GM18511 (cell line): ENCODE measurements around the gene FABP7.
A peak's percentile ranks its signal among the peaks of the same experiment; 100 is the strongest.

Source experiments
- ATAC-seq: cut with Tn5 transposase; IDR thresholded peaks from one replicate; pipeline ENCODE4 v1.9.1; 2021; ENCODE audit warnings: mild to moderate bottlenecking, moderate library complexity; ENCODE audit not compliant: unreplicated experiment

FABP7 gene

DNA sequence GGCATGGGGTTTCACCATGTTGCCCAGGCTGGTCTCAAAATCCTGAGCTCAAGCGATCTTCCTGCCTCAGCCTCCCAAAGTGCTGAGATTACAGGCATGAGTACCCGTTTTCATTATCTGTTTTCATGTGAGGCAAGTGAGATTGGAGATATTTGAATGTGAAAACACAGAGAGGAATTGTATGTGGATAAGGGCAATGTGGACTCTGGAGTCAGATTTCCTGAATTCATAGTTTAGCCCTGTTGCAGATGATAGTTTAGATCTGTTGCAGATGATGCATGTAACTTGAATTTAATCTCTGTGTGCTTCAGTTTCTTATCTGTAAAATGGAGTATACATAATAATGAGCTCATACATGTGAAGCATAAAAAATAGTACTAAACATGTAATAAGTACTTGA is 13.2 kb downstream of the FABP7 start:
- no peak for ATAC-seq

DNA sequence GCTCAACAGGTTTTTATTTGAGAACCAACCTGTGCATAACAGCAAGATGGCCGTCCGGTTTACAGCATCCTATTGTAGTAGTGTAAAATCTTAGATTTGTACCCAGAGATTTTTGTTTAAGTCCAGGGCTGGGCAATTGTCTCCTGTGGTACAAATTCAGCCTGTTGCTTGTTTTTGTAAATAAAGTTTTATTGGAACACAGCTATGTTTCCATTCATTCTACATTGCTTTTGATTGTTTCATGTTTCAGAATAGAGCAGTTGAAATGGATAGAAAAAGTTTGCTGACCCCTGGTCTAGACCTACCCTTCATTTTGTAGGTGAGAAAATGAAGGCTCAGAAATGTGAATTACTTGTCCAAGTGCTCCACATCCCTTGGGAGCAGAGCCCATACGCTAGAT is 18.0 kb downstream of the FABP7 start:
- no peak for ATAC-seq

DNA sequence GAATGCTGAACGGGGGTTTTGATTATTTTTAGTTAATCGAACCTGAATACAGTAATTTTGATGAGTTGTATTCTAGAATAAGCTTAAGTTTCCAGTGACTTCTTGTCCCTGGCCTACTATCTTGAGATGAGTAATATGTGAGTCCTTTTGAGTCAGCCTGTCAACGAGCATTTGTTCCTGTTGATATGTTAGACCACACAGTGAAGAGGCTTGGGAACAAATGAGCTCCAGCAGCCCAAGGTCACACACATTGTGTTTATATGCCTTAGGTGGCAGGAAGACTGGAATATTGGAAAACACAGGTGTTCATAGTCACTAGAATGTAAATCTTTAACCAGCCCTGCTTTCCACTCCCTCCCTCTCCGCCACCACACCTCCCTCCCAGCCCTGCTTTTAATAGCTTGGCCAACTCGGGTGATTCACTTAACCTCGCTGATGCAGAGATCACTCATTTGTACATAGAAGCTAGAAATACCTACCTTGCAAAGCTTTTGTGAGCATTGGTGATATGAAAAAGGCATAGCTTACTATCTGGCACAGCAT is 18.7 kb downstream of the FABP7 start:
- ATAC-seq = peak; percentile 83

DNA sequence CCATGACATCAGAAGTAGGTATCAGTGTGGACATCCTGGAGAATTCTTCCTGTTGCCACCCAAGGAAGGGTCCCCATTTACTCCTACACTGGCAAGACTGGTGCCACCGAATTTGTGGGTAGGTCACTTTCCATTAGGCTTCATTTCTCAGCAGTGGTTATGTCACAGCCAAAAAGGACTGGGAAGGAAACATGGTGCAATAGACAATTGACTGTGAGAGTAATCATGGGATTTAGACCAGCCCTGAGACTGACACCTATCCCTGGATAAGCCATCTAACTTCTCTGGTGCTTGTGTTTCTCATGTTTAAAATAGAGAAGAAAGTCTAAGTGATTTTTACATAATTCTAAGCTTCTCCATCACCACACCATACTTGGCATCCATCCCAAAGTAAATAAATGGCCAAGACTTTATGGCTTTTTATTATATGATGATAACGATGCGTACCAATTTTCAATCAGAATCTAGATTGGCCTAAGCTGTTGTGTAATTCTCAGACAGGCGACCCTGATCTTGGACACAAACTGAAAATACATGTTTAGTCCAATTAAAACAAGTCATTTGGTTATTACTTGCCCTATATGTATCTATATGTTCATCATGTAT is 19.7 kb downstream of the FABP7 start:
- no peak for ATAC-seq

DNA sequence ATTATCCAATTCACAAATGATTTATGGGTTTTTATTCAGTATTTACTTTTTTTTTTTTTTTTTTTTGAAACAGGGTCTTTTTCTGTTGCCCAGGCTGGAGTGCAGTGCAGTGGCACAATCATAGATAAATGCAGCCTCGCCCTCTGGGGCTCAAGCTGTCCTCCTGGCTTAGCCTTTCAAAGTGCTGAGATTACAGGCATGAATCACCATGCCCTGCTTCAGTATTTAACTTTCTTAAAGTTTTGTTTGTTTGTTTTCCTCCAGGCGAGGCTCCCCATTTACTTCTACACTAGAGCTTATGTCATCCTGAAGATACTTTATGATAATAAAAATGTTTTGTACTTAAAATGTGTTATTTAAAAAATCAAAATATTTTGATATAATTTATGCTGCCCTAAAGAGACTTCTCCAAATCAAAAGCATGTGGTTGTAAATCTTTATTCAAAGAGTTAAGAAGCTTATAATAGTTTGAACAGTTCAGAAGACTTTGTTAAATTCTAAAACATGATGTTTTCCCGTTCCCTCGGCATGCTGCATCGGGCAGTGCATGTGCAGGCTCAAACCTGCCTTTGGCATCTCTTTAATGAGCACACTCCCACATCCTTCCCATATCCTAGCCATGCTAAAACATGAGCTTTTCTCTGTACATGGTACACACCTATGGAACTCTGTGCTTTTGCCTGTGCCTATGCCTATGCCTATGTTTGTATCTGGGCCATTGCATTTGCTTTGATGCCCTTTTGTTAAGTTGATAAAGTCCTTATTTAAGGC is 20.6 kb downstream of the FABP7 start:
- no peak for ATAC-seq

DNA sequence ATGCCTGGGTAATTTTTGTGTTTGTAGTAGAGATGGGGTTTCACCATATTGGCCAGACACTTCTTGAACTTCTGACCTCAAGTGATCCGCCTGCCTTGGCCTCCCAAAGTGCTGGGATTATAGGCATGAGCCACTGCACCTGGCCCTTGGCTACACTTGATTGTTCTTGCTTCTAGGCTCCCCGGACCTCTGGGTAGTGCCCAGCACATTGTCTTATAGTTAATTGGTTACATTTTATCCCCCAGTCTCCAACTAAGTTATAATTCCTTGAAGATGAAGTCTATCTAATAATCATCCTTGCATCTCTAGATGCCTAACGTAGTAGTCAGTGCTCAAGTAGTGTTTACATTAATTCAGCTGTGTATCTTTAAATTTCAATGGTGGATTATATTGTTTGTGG is 21.4 kb downstream of the FABP7 start:
- no peak for ATAC-seq

DNA sequence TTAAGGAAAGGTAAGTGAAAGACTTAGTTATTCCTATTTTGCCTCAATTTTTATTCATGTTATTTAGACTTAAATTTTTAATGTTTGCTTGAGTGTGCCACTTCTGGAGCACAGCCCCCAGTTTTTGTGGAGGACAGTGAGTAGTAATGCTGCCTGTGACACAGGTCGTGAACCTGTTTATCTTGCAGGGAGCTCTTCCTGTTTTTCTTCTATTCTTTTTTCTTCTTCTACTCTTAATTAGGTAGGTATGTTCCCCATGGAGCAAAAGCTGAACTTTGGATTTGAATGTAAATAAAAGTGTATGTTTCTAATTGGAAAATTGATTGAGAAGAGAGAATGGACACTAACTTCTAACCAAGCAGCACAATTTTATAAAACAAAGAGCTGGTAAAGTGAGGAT is 21.9 kb downstream of the FABP7 start:
- no peak for ATAC-seq

DNA sequence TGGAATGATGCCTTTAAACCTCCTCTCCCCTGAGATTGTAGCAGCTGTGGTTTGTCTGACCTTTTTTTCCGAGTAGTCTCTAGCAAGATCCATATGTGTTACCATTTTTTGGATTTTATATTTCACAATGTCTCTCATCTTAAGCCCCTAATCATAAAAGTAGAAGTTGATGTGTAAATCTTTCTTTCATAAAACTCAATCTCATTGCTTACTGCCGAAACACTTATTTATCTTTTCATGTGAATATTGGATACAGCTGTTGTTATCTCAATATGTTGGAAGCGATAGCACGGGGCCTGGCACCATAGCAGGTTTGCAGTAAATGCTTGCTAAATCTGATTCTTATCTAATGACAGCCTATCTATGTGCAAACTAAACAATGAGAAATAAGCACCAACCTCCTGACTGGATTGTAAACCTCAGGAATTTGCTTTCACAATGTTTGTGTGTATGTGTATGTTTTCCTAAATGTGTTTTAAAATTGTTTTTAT is 23.7 kb downstream of the FABP7 start:
- no peak for ATAC-seq

DNA sequence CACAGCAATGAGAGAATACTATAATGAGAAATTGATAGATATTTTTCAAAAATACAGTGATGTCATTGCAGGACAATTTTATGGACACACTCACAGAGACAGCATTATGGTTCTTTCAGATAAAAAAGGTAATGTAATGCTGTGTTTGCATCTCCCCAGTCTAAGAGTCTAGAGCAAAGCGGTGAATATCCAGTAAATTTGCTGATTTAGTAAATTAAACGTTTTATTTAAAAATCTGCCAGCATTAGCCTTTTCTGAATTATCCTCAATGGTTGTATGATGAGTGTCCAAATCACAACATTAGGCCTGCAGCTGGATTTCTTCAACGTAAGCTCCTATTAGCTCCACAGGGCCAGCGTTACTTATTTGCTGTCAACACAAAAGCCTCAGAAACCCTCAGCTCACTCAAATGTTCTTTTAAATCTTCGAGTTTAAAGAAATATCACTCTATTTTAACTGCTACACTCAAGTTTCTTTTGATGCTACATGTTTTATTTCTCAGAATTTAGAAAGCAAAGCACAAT is 25.5 kb downstream of the FABP7 start:
- ATAC-seq = no peak

DNA sequence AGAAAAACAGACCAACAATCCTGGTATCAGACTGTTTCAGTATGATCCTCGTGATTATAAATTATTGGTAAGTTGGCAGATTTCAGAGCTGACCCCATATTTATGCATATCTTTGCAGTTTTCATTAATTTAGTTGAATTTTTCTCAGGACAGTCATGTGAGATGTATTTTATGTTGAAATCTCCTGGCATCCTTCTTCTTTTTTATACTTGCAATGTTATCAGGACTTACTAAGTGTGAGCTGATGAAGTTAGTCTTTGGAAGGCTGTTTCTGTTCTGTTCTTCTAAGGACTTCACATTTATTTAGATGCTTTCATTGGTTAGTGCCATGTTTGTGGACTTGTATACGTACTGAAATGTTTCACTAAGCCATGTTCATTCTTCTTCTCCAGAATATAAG is 26.8 kb downstream of the FABP7 start:
- no peak for ATAC-seq

DNA sequence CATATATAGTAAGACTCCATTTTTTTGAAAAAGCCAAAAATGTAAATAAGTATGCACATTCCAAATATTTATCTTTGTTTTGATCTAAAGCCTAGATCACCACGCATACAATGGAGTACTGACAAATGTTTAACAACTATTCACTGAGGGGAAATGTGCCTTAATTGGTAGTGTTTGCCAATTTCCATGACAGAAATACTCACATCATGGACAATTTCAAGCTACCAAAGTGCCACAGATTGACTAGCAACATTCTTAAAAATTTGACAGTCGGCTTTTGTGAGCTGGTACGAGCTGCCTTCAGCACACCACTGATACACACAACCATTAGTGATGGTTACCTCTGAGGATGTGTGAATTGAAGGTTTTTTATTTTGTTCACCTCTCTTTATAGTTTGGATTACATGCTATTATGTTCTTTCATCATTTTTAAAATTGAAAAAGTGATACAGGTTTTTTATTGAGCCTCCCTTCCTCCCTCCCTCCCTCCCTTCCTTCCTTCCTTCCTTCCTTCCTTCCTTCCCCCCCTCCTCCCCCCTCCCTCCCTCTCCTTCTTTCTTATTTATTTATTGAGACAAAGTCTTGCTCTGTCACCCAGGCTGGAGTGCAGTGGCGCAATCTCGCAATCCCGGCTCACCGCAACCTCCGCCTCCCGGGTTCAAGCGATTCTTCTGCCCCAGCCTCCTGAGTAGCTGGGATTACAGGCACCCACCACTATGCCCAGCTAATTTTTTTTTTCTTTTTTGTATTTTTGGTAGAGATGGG is 28.8 kb downstream of the FABP7 start:
- ATAC-seq = no peak

DNA sequence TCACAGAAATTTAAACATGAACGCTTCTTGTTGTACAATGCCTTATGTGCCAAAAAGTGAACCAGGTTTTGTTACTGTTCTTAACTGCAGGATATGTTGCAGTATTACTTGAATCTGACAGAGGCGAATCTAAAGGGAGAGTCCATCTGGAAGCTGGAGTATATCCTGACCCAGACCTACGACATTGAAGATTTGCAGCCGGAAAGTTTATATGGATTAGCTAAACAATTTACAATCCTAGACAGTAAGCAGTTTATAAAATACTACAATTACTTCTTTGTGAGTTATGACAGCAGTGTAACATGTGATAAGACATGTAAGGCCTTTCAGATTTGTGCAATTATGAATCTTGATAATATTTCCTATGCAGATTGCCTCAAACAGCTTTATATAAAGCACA is 29.5 kb downstream of the FABP7 start:
- no peak for ATAC-seq

DNA sequence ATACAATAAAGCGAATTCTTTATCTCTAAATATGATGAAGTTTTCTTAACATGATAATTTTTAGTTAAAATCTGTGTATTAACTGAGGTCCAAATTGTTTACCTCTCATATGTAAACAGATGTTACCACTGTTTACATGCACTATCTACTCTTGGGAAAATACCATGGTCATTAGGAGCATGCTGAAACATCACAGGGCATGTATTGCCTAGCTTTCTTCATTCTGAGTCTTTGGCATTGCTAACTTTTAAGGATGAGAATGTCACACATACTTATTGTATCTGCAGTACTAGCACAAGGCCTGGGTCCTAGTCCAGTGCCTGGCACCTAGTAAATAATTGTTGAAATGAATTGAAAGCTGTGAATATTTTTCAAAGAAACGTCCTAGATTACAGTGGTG is 30.2 kb downstream of the FABP7 start:
- ATAC-seq = no peak

DNA sequence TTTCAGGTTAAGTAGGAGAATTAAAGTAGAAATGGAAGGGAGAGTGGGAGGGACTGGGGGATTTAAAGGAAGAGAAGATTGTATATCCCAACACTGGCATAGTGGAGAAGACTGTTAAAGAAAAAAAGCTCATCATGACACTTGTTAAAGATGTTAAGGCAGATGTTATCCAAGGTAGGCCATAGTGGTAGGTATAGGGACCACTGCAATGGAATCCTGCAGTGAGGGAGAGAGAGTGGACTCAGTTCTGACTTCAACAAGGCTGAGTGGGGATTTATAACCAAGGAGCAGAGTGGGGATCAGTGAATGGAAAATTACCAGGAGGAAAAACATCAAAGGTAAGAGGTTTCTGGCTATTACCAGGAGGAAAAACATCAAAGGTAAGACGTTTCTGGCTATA is 30.7 kb downstream of the FABP7 start:
- ATAC-seq = no peak

DNA sequence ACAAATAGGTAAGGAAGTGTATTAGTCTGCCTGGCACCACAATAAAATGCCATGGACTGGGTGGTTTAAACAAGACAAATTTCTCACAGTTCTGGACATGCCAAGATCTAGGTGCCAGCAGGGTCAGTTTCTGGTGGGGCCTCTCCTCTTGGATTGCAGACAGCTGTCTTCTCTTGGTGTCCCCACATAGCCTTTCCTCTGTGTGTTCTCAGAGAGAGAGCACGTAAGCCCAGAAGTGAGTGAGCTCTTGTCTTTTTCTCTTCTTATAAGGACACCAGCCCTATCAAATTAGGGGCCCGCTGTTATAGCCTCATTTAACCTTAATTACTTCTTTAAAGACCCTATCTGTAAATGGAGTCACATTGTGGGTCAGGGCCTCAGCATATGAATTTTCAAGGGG is 37.8 kb downstream of the FABP7 start:
- ATAC-seq = no peak

DNA sequence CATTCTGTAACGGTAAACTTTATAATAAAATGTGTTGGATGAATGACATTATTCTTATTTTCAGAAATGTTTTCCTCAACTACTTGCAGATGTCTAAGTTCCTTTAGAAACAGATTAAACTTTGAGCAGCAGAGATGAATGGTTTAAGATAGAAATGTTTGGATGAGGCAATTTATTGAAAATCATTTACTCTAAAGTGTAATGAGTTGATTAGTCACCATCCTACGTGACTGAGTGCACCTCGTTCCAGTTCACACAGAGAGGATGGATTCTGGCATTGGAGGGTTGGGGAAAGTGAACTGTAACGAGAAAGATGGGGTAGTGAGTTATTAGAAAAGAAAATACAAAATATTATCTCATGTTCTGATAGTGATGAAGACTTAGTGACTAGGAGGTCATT is 38.2 kb downstream of the FABP7 start:
- ATAC-seq = no peak

DNA sequence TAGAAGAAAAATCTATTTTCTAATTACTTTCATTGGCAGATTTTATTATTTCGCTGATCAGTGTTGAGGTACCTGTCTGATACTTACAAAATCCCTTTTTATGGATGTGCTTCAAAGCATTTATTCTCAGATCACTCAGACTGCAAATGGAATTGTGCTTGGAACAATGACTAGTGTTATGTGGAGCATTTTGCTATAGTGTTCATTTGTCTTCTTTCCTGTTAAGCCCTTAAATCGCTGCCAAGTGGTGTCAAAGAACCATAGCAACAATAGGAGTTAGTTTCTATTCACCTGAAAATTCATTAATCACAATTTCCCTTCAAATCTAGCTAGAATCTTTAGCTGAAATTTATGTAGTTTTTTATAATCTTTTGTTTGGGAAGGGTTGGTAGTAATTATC is 39.4 kb downstream of the FABP7 start:
- ATAC-seq = no peak

DNA sequence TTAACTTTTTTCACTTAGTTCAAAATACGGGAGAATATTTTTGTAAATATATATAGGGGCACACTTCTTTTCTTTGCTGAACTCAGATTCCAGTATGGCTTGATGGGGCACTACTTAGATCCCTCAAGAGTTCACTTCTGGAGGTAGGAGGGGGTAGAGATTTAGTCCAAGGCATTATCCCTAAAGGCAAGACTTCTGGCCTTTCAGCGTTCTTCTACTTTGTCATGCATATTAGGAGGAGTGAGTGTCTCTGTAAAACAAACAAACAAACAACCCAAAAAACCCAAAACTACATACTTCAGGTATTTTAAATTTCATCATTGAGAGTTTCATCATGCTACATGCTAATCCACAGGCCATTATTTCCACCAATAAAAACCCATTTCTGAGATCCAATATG is 41.6 kb downstream of the FABP7 start:
- ATAC-seq = no peak

DNA sequence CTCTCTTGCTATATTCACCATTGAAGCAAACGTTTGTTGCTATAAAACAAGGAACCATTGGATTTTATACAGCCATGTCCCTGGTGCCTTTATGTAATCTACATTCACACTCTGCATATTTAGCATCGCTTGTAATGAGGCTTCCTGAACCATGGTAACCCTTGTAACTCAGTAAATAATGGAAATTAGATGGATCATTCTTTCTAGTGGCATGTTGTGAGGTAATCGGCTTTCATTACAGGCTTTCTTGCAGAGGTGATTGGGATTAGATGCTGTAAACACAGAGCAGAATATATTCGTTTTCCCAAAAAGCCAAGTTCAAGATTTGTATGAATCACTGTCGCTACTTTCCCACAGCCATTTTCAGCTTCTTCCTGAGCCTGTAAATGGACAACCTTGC is 45.6 kb downstream of the FABP7 start:
- ATAC-seq = no peak

DNA sequence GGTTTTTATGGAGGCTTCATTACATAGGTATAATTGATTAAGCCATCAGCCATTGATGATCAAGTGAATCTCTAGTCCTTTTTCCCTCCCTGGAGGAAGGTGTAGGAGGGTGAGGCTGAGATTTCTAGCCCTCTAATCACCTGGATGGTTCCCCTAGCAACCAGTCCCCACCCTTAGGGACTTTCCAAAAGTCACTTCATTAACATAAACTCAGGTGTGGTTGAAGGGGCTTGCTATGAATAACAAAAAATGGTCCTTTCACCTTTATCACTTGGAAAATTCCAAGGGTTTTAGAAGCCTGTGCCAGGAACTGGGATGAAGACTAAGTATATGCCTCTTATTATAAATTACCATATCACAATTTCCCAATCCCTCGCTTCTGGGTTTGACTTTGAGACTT is 49.9 kb downstream of the FABP7 start:
- ATAC-seq = no peak

DNA sequence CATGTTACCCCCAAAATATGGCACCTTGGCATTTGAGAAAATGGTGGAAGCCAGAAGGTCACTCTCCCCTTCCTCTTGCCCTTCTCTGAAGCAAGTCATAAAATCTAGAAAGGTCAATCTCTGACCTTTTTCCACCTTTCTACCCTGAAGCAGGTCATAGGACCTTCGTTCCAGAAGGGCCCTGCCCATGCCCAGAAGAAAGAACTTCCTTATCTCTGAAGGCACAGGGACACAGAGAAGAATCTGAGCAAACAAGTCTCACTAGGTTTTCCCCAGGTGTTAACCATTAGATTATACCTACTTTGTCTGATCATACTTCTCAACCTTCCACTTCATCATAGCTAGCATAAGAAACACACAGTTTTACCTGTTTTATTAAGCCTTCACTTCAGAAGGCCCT is 52.0 kb downstream of the FABP7 start:
- no peak for ATAC-seq

DNA sequence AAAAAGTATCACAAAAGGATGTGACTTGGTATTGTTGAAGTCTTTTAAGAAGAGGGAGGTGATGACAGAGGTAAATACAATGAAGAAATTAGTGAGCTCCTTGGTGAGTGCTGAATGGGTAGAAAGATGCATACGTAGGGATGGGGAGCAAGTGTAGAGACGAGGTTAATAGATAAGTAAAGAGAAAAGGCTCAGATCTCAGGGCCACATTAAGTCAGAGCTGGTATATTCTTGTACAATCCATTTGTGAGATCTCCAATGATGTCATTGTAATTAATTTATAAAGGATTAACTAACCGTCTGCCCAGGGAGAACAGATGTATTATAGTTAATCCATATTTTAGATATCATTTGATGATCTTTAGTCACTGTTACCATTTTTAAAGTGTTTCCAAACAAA is 52.9 kb downstream of the FABP7 start:
- no peak for ATAC-seq
